GM12878 (cell line): Measurements from ENCODE around the gene RHOC. TPM values are rescaled to one million over a fixed set of nuclear protein-coding genes. Genes with fewer than 3 reads are reported as not detected.

ENCODE experiments used
- ATAC-seq: fragments of 200-7000 bp; cut with Tn5 transposase; 3 replicates; pipeline ENCODE4 v1.9.1; 2020; ENCODE audit warnings: mild to moderate bottlenecking, moderate library complexity
- BruUV-seq: library from RNA; stranded (reverse); fragments of 400-500 nt; replicated peaks from 2 replicates; lab custom pipeline; 2021; lab: Mats Ljungman, UMichigan
- CTCF ChIA-PET: fragments of 300-600 bp; sonication (Branson Sonifier 250); formaldehyde crosslinking; extraction: SDS; loops from one replicate; lab custom pipeline; 2021; ENCODE audit warnings: inconsistent platforms; lab: Yijun Ruan, JAX
- POLR2A ChIA-PET: fragments of 350-600 bp; formaldehyde crosslinking; extraction: SDS; loops from one replicate; lab custom pipeline; 2021; ENCODE audit warnings: inconsistent platforms; lab: Charles Lee
- RAD21 ChIA-PET: fragments of 300-600 bp; sonication (Branson Sonifier 250); formaldehyde crosslinking; loops from one replicate; lab custom pipeline; 2023; ENCODE audit warnings: antibody characterized with exemption; ENCODE audit not compliant: unreplicated experiment; lab: Charles Lee
- SMC1A ChIA-PET: fragments of 300-600 bp; sonication (Branson Sonifier 250); formaldehyde crosslinking; loops from one replicate; lab custom pipeline; 2023; ENCODE audit not compliant: unreplicated experiment, uncharacterized antibody; lab: Charles Lee
- DNase-seq: peaks from one replicate; pipeline ENCODE4 v3.0.0-alpha.2; 2011; ENCODE audit warnings: low read depth, low spot score
- FAIRE-seq: peaks from 3 replicates; lab custom pipeline; 2011; peaks lifted over from hg19 to GRCh38; lab: Jason Lieb, UNC
- H2AFZ ChIP-seq: 2 replicates; pipeline ENCODE4 v1.6.0; 2011; ENCODE audit warnings: low read depth, low read length, control low read depth; ENCODE audit not compliant: control insufficient read depth
- H3K27ac ChIP-seq: 2 replicates; pipeline ENCODE4 v1.5.1; 2011; ENCODE audit warnings: control low read depth; ENCODE audit not compliant: control insufficient read depth, insufficient read depth
- H3K27me3 ChIP-seq, 2 experiments: replicated peaks in 1 of 2; 2 replicates each; pipeline versions ENCODE4 v1.6.0 to v1.6.1; 2011; ENCODE audit warnings: low read length in 1 of 2; ENCODE audit not compliant: control insufficient read depth in 2 of 2, insufficient read depth in 2 of 2
- H3K36me3 ChIP-seq, 2 experiments: 2 replicates each; pipeline ENCODE4 v1.5.1; 2011; ENCODE audit warnings: low read length in 1 of 2; ENCODE audit not compliant: control insufficient read depth in 2 of 2, insufficient read depth in 2 of 2
- H3K4me1 ChIP-seq: 2 replicates; pipeline ENCODE4 v1.6.1; 2011; ENCODE audit warnings: mild to moderate bottlenecking, low read length, moderate library complexity, mixed read lengths; ENCODE audit not compliant: control insufficient read depth, insufficient read depth
- H3K4me2 ChIP-seq: 2 replicates; pipeline ENCODE4 v1.6.0; 2011; ENCODE audit warnings: control low read depth; ENCODE audit not compliant: control insufficient read depth, insufficient read depth
- H3K4me3 ChIP-seq: fragments of 200-600 bp; sonication (generic); 2 replicates; pipeline ENCODE4 v1.5.1; 2016
- H3K79me2 ChIP-seq: 2 replicates; pipeline ENCODE4 v1.6.0; 2011; ENCODE audit warnings: low read length; ENCODE audit not compliant: control insufficient read depth, insufficient read depth
- H3K9ac ChIP-seq: 2 replicates; pipeline ENCODE4 v1.8.0; 2011; ENCODE audit warnings: low read length, control low read depth, mixed read lengths; ENCODE audit not compliant: control insufficient read depth, insufficient read depth
- H3K9me3 ChIP-seq: replicated peaks from 3 replicates; pipeline ENCODE4 v1.5.1; 2011; ENCODE audit warnings: mild to moderate bottlenecking, low read length; ENCODE audit not compliant: control insufficient read depth, insufficient read depth
- H4K20me1 ChIP-seq: 2 replicates; pipeline ENCODE4 v1.6.0; 2011; ENCODE audit not compliant: control insufficient read depth, insufficient read depth
- CHD2 ChIP-seq: IDR thresholded peaks from 2 replicates; pipeline ENCODE4 v1.6.1; 2011; ENCODE audit warnings: low read depth, low read length, improper control_type of control experiment, borderline replicate concordance
- EZH2 ChIP-seq: IDR thresholded peaks from 2 replicates; pipeline ENCODE4 v1.6.1; 2012; ENCODE audit warnings: low read depth, mild to moderate bottlenecking, control low read depth, inconsistent platforms, low read length, borderline replicate concordance; ENCODE audit not compliant: control insufficient read depth
- GATAD2B ChIP-seq: fragments of 450-650 bp; conservative IDR thresholded peaks from 2 replicates; pipeline ENCODE4 v1.6.1; 2017; ENCODE audit warnings: low read depth, mild to moderate bottlenecking, moderate library complexity
- IKZF1 ChIP-seq: fragments of 450-650 bp; conservative IDR thresholded peaks from 2 replicates; pipeline ENCODE4 v1.6.1; 2017; ENCODE audit warnings: antibody characterized with exemption, mild to moderate bottlenecking
- MEF2B ChIP-seq: fragments of 450-650 bp; IDR thresholded peaks from 2 replicates; pipeline ENCODE4 v1.6.1; 2018; ENCODE audit warnings: mild to moderate bottlenecking, moderate library complexity; ENCODE audit not compliant: partially characterized antibody, poor library complexity, severe bottlenecking
- NBN ChIP-seq: fragments of 450-650 bp; IDR thresholded peaks from 2 replicates; pipeline ENCODE4 v1.6.1; 2016
- NR2F1 ChIP-seq: fragments of 450-650 bp; conservative IDR thresholded peaks from 2 replicates; pipeline ENCODE4 v1.6.1; 2017; ENCODE audit warnings: mild to moderate bottlenecking
- RELA ChIP-seq: fragments of 450-650 bp; IDR thresholded peaks from 2 replicates; pipeline ENCODE4 v1.8.0; 2014; ENCODE audit warnings: borderline replicate concordance; ENCODE audit not compliant: partially characterized antibody
- SMARCA5 ChIP-seq: fragments of 450-650 bp; IDR thresholded peaks from 2 replicates; pipeline ENCODE4 v1.6.1; 2017; ENCODE audit warnings: mild to moderate bottlenecking
- SMC3 ChIP-seq: IDR thresholded peaks from 2 replicates; pipeline ENCODE4 v1.6.1; 2011; ENCODE audit warnings: low read length, improper control_type of control experiment, borderline replicate concordance
- STAT1 ChIP-seq: fragments of 450-650 bp; conservative IDR thresholded peaks from 2 replicates; pipeline ENCODE4 v1.6.1; 2014; ENCODE audit warnings: antibody characterized with exemption, mild to moderate bottlenecking
- YY1 ChIP-seq: IDR thresholded peaks from 2 replicates; pipeline ENCODE4 v1.6.1; 2011; ENCODE audit warnings: low read depth, mild to moderate bottlenecking, low read length
- ZNF207 ChIP-seq: fragments of 450-650 bp; IDR thresholded peaks from 2 replicates; pipeline ENCODE4 v1.6.1; 2014; ENCODE audit warnings: antibody characterized with exemption, mild to moderate bottlenecking, borderline replicate concordance
- ZNF622 ChIP-seq: fragments of 450-650 bp; IDR thresholded peaks from 2 replicates; pipeline ENCODE4 v1.6.1; 2017; ENCODE audit warnings: mild to moderate bottlenecking, inconsistent platforms
- WGBS: methylation state at CpG from one replicate; pipeline ENCODE4 v1.1.6; 2016; ENCODE audit warnings: low lambda C conversion rate; ENCODE audit not compliant: insufficient replicate concordance, insufficient coverage; ENCODE audit errors: missing lambda C conversion rate; 5-methylcytosine and 5-hydroxymethylcytosine counted together
- in situ Hi-C: fragments of 300-500 bp; cut with MboI; formaldehyde crosslinking; loops from 9 replicates; pipeline ENCODE4 v1.14.3; 2018; ENCODE audit warnings: mixed read lengths
- intact Hi-C: fragments of 100-400 bp; cut with micrococcal nuclease; formaldehyde crosslinking; loops from one replicate; pipeline ENCODE4 v1.14.2; 2022; ENCODE audit not compliant: unreplicated experiment
- polyA plus RNA-seq, 11 experiments: library from polyadenylated mRNA; depleted of rRNA in 4 of 11; unstranded in 6 of 11; stranded (reverse) in 5 of 11; fragments of >200 nt; fragmentation: Nextera tagmentation in 4 of 11; fragmentation: Illumina TruSeq in 1 of 11; extraction: Ambion mirVana in 4 of 11; extraction: Trizol in 1 of 11; gene quantifications; 1 replicate in 1 of 11; 2 replicates in 10 of 11; pipeline versions ENCODE4 v1.2.1 to v1.2.3, GENCODE V29; 2011 to 2016; ENCODE audit warnings: inconsistent platforms in 2 of 11, missing spikeins in 2 of 11, low read depth in 1 of 11
- total RNA-seq, 4 experiments: library from RNA; depleted of rRNA in 3 of 4; stranded (reverse); fragments of >200 nt in 3 of 4; fragmentation: Illumina TruSeq in 1 of 4; extraction: Trizol in 1 of 4; gene quantifications; 2 replicates each; pipeline versions ENCODE4 v1.2.1 to v1.2.3, GENCODE V29; 2013 to 2021
- TF ChIP-seq, protein P1 (sequence below): fragments of 450-650 bp; conservative IDR thresholded peaks from 2 replicates; pipeline ENCODE4 v1.6.1; 2017; ENCODE audit warnings: mild to moderate bottlenecking, moderate library complexity
- TF ChIP-seq, protein P2 (sequence below): fragments of 450-650 bp; IDR thresholded peaks from 2 replicates; pipeline ENCODE4 v1.6.1; 2016; ENCODE audit warnings: mild to moderate bottlenecking
- TF ChIP-seq, protein P3 (sequence below), 3 experiments: IDR thresholded peaks in 2 of 3; conservative IDR thresholded peaks in 1 of 3; 2 replicates each; pipeline ENCODE4 v1.5.1; 2011; ENCODE audit warnings: low read depth in 3 of 3, low read length in 3 of 3, mild to moderate bottlenecking in 3 of 3, control low read depth in 2 of 3, moderate library complexity in 2 of 3, inconsistent platforms in 1 of 3, mixed read lengths in 1 of 3; ENCODE audit not compliant: control insufficient read depth in 2 of 3, insufficient read depth in 1 of 3; ENCODE audit errors: extremely low read depth in 1 of 3

The RHOC gene
- total and polyA plus RNA-seq, 10 of the 15 experiments (the other 5 are each of a cell fraction or from before 2014, with no cell fraction given): 20.6 to 371 (median 158) TPM

GRCh38 chr1:112707221-112708001, 484 bp upstream of the RHOC start:
- ChIA-PET SMC1A (interaction anchor here (0.8 to 5.1 kb wide), 18 partner anchors 32 to 319 kb away, joined by 3 to 47 read pairs (median 4); partner anchors contain the start of genes MOV10 and ST7L), CTCF (interaction anchor here (1.0 to 5.9 kb wide), 22 partner anchors 9 to 365 kb away, joined by 3 to 122 read pairs (median 5); partner anchors contain the start of genes CAPZA1, CTTNBP2NL, LRIG2 and MOV10), POLR2A (interaction anchor here (1.0 to 1.9 kb wide), 5 partner anchors 87 to 318 kb away, joined by 3 to 7 read pairs (median 3); partner anchors contain the start of gene ST7L), RAD21 (interaction anchor here (0.6 to 5.6 kb wide), 16 partner anchors 31 to 316 kb away, joined by 3 to 53 read pairs (median 7); partner anchors contain the start of genes CTTNBP2NL and MOV10)
- 17% methylated on average over 33 of the region's 42 CpGs for WGBS
- FAIRE-seq (no peak), ATAC-seq (peak; percentile 69), DNase-seq (no peak)
- Histone ChIP-seq H3K4me1 (peaks cover 16% of the 10 kb centered on the region), H2AFZ (peak overlapping the region; percentile 85), H3K79me2 (peaks cover 33% of the 10 kb centered on the region), H3K27ac (0 out of 2 replicates have a peak overlapping the region, but pooled peaks have one; percentile 15), H3K36me3 (0 out of 4 replicates have a peak, but pooled peaks cover 0 to 6% of the 10 kb centered on the region in 2 experiments), H3K9ac (peak overlapping the region; percentile 76), H3K4me3 (peak overlapping the region; percentile 91), H3K9me3 (no peaks in the 10 kb centered on the region), H3K4me2 (peak overlapping the region; percentile 66), H4K20me1 (no peaks in the 10 kb centered on the region), H3K27me3 (no peaks in the 10 kb centered on the region)
- no TSS peak for BruUV-seq
- intact Hi-C loops: loop anchor here (1.0 to 2.0 kb wide), 4 partner anchors 89 to 316 kb away; partner anchors contain the start of genes CAPZA1 and ST7L
- in situ Hi-C loops: loop anchor here (5.0 kb wide), 2 partner anchors 205 to 315 kb away; no protein-coding TSS in a partner anchor
- TF ChIP-seq MEF2B: peak; percentile 92
- TF ChIP-seq CHD2: peak; percentile 79
- TF ChIP-seq STAT1: 0 out of 2 replicates have a peak, but pooled peaks have one; percentile 79
- peak; percentile 56; the same call in 1 of the 2 replicates for TF ChIP-seq YY1
- TF ChIP-seq IKZF1: peak; percentile 94
- no peak for TF ChIP-seq EZH2
- TF ChIP-seq NR2F1: peak; percentile 73; the same call in 1 of the 2 replicates
- TF ChIP-seq, protein P1, sequence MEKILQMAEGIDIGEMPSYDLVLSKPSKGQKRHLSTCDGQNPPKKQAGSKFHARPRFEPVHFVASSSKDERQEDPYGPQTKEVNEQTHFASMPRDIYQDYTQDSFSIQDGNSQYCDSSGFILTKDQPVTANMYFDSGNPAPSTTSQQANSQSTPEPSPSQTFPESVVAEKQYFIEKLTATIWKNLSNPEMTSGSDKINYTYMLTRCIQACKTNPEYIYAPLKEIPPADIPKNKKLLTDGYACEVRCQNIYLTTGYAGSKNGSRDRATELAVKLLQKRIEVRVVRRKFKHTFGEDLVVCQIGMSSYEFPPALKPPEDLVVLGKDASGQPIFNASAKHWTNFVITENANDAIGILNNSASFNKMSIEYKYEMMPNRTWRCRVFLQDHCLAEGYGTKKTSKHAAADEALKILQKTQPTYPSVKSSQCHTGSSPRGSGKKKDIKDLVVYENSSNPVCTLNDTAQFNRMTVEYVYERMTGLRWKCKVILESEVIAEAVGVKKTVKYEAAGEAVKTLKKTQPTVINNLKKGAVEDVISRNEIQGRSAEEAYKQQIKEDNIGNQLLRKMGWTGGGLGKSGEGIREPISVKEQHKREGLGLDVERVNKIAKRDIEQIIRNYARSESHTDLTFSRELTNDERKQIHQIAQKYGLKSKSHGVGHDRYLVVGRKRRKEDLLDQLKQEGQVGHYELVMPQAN: peak; percentile 80
- no peak for TF ChIP-seq ZNF622
- peak; percentile 69; the same call in 1 of the 2 replicates for TF ChIP-seq SMARCA5
- peak; percentile 83 for TF ChIP-seq GATAD2B
- peak; percentile 43; the same call in 1 of the 2 replicates for TF ChIP-seq ZNF207
- TF ChIP-seq, protein P2, sequence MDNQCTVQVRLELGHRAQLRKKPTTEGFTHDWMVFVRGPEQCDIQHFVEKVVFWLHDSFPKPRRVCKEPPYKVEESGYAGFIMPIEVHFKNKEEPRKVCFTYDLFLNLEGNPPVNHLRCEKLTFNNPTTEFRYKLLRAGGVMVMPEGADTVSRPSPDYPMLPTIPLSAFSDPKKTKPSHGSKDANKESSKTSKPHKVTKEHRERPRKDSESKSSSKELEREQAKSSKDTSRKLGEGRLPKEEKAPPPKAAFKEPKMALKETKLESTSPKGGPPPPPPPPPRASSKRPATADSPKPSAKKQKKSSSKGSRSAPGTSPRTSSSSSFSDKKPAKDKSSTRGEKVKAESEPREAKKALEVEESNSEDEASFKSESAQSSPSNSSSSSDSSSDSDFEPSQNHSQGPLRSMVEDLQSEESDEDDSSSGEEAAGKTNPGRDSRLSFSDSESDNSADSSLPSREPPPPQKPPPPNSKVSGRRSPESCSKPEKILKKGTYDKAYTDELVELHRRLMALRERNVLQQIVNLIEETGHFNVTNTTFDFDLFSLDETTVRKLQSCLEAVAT: peak; percentile 29; the same call in 1 of the 2 replicates
- TF ChIP-seq SMC3: peak; percentile 86
- TF ChIP-seq, protein P3, sequence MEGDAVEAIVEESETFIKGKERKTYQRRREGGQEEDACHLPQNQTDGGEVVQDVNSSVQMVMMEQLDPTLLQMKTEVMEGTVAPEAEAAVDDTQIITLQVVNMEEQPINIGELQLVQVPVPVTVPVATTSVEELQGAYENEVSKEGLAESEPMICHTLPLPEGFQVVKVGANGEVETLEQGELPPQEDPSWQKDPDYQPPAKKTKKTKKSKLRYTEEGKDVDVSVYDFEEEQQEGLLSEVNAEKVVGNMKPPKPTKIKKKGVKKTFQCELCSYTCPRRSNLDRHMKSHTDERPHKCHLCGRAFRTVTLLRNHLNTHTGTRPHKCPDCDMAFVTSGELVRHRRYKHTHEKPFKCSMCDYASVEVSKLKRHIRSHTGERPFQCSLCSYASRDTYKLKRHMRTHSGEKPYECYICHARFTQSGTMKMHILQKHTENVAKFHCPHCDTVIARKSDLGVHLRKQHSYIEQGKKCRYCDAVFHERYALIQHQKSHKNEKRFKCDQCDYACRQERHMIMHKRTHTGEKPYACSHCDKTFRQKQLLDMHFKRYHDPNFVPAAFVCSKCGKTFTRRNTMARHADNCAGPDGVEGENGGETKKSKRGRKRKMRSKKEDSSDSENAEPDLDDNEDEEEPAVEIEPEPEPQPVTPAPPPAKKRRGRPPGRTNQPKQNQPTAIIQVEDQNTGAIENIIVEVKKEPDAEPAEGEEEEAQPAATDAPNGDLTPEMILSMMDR (IDR thresholded peaks at IDR 0.05 in 2 of 3, conservative IDR thresholded peaks at IDR 0.05 in 1 of 3; ENCODE audit: control insufficient read depth in 2 of 3, extremely low read depth in 1 of 3, insufficient read depth in 1 of 3, low read depth in 3 of 3, low read length in 3 of 3): peak; percentile 84 to 98 (median 97)
- peak; percentile 53 for TF ChIP-seq RELA
- TF ChIP-seq NBN: peak; percentile 48; the same call in 1 of the 2 replicates
